HEK293T (cell line): Measurements from ENCODE around the gene ITPKB.

Source experiments
- ARNT ChIP-seq: fragments of 450-650 bp; IDR thresholded peaks from 2 replicates; pipeline ENCODE4 v1.6.1; 2017; ENCODE audit warnings: mild to moderate bottlenecking
- CTBP1 ChIP-seq: fragments of 450-650 bp; IDR thresholded peaks from 2 replicates; pipeline ENCODE4 v1.6.1; 2016; ENCODE audit warnings: borderline replicate concordance
- ELF4 ChIP-seq: fragments of 450-650 bp; IDR thresholded peaks from 2 replicates; pipeline ENCODE4 v1.6.1; 2017; ENCODE audit warnings: antibody characterized with exemption
- FOXA1 ChIP-seq: fragments of 450-650 bp; IDR thresholded peaks from 2 replicates; pipeline ENCODE4 v1.6.1; 2016; ENCODE audit warnings: mild to moderate bottlenecking
- FOXM1 ChIP-seq: fragments of 450-650 bp; IDR thresholded peaks from 2 replicates; pipeline ENCODE4 v1.6.1; 2017; ENCODE audit warnings: mild to moderate bottlenecking, borderline replicate concordance
- LEF1 ChIP-seq: fragments of 450-650 bp; IDR thresholded peaks from 2 replicates; pipeline ENCODE4 v1.6.1; 2017; ENCODE audit warnings: mild to moderate bottlenecking, borderline replicate concordance
- SP1 ChIP-seq: fragments of 450-650 bp; IDR thresholded peaks from 2 replicates; pipeline ENCODE4 v1.6.1; 2017
- ZNF384 ChIP-seq: fragments of 450-650 bp; IDR thresholded peaks from 2 replicates; pipeline ENCODE4 v1.6.1; 2016

DNA sequence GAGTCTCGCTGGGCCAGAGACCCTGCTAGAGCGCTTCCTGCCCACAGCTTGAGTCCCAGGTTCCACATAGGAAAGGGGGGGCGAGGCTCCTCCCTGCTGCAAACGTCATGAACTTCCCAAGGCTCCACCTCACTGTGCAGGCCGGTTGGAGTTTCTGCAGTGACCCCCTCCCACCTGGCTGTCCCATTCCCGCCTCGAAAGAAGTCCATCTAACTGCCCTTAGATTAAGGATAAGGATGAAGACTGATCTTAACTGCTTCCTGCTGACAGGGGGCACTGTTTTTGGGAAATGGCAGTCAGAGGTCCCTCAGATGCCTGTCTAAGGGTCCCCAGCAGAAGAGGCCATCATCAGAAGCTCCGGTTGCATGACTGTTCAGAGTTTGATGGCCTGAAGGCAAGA lies 127.8 kb downstream of the ITPKB start:
- TF ChIP-seq SP1 (no peak), ELF4 (no peak), FOXM1 (no peak), ARNT (no peak), ZNF384 (no peak), LEF1 (no peak), CTBP1 (no peak), FOXA1 (no peak)
